Measurements from ENCODE around the gene PPP2R3B. TPM values are rescaled to one million over a fixed set of nuclear protein-coding genes. Genes with fewer than 3 reads are reported as not detected.

The PPP2R3B gene
- total and polyA plus RNA-seq, 11 donors = 60.9 to 186 (median 113) TPM

GRCh38 chrX:292900-293897 is 93.5 kb downstream of the PPP2R3B start:
- Histone ChIP-seq H3K36me3 (peaks cover 0 to 44% (median 13%) of the 10 kb centered on the region in 9 donors), H3K27me3 (no peaks in the 10 kb centered on the region), H3K4me1 (no peaks in the 10 kb centered on the region), H3K9me3 (no peaks in the 10 kb centered on the region), H3K4me3 (no peak overlapping the region), H3K27ac (no peak overlapping the region)
- TF ChIP-seq CTCF (IDR thresholded peaks at IDR 0.05) = no peak
- ATAC-seq = no peak
- peak in 3 of 5 donors; percentile 3 to 38 (median 13) for DNase-seq
- intact Hi-C loops (cut with DNase I) = no loop called here
- 95 to 98% (median 97%) methylated on average over 44 to 47 of the region's 47 CpGs for WGBS, 4 donors

GRCh38 chrX:291411-291901 is 95.3 kb downstream of the PPP2R3B start:
- peak in 4 of 5 donors; percentile 4 to 64 (median 15) for DNase-seq
- Histone ChIP-seq H3K36me3 (peaks cover 0 to 45% (median 12%) of the 10 kb centered on the region in 9 donors), H3K27me3 (no peaks in the 10 kb centered on the region), H3K9me3 (no peaks in the 10 kb centered on the region), H3K4me3 (no peak overlapping the region), H3K4me1 (no peaks in the 10 kb centered on the region), H3K27ac (no peak overlapping the region)
- intact Hi-C loops (cut with DNase I) = no loop called here
- TF ChIP-seq CTCF (IDR thresholded peaks at IDR 0.05) (no peak), POLR2A (IDR thresholded peaks at IDR 0.05) (no peak)
- ATAC-seq = no peak
- WGBS, 4 donors = 95 to 98% (median 96%) methylated on average over 18 to 29 of the region's 29 CpGs

- peak in 3 of 5 donors; percentile 3 to 55 (median 11) for DNase-seq
Measured at GRCh38 chrX:290476-291166, 96.1 kb downstream of the PPP2R3B start.

More at GRCh38 chrX:290476-291166, 96.1 kb downstream of the PPP2R3B start:
- WGBS, 4 donors = 94 to 97% (median 95%) methylated on average over 42 of the region's 42 CpGs
- H3K4me3 ChIP-seq = no peak overlapping the region
- no peak overlapping the region for H3K27ac ChIP-seq
- peaks cover 0 to 46% (median 10%) of the 10 kb centered on the region in 9 donors for H3K36me3 ChIP-seq
- no peaks in the 10 kb centered on the region for H3K27me3 ChIP-seq
- intact Hi-C loops (cut with DNase I) = no loop called here
- H3K4me1 ChIP-seq = no peaks in the 10 kb centered on the region
- peak in 1 of 4 donors; percentile 17 for ATAC-seq
- TF ChIP-seq CTCF (IDR thresholded peaks at IDR 0.05) (no peak), POLR2A (IDR thresholded peaks at IDR 0.05) (no peak)
- H3K9me3 ChIP-seq = no peaks in the 10 kb centered on the region

Measured in heart left ventricle (tissue), 16 donors.